SH-SY5Y (cell line): ENCODE results near the gene NNAT.

Experiments
- GATA2 ChIP-seq: IDR thresholded peaks from 2 replicates; pipeline ENCODE4 v1.6.1; 2011; ENCODE audit warnings: mild to moderate bottlenecking, low read depth, low read length
- GATA3 ChIP-seq: IDR thresholded peaks from 2 replicates; pipeline ENCODE4 v1.6.1; 2011; ENCODE audit warnings: low read depth, mild to moderate bottlenecking, low read length, moderate library complexity

The NNAT gene

DNA sequence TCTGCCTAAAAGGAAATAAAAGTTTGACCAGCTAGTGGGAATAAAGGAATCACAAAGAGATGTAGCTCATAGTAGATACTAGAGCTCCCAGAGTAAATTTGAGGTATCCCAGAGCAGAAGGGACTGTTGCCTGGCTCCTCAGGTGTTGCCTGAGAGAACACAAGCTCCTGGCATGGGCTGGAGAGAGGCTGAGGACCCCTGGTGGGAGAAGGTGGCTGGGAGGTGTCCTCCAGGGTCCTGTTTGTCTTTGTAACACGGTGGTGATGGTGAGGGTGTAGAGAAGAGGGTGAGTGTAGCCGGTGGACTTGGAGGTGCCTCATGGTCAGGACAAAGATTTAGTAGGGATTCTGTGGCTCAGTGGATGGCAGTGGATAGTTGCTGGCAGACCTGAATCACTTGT lies 28.1 kb upstream of the NNAT start:
- no peak for TF ChIP-seq GATA3

DNA sequence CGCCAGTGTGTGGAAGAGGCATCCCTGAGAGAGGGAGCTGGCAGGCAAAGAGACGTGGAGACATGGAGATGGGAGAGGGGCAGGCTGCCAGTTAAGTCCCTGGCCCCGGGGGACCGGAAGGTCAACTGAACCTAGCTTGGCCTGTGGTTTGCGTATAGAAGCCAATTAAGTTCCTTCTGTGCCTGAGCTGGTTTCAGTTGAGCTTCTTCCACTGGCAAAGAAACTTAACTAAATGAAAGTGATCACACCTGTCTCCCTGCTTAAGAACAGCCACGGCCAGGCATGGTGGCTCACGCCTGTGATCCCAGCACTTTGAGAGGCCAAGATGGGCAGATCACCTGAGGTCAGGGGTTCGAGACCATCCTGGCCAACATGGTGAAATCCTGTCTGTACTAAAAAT lies 26.7 kb upstream of the NNAT start:
- TF ChIP-seq GATA2 (no peak), GATA3 (no peak)

DNA sequence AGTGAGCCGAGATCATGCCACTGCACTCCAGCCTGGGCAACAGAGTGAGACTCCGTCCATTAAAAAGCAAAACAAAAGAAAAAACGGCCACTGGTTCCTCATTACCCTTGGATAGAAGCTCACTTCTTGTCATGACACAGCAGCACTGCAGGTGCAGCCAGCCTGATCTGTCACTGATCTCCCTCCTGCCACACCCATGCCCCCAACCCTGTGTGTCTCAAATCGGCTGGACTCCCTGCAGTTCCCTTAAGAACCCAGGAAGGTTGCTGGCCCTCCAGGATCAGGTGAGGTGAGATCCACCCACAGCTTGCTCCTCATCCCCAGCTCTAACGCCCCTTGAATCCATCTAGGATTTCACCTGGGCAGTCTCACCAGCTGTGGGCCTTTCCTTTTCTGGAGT lies 26.3 kb upstream of the NNAT start:
- no peak for TF ChIP-seq GATA3
- no peak for TF ChIP-seq GATA2

DNA sequence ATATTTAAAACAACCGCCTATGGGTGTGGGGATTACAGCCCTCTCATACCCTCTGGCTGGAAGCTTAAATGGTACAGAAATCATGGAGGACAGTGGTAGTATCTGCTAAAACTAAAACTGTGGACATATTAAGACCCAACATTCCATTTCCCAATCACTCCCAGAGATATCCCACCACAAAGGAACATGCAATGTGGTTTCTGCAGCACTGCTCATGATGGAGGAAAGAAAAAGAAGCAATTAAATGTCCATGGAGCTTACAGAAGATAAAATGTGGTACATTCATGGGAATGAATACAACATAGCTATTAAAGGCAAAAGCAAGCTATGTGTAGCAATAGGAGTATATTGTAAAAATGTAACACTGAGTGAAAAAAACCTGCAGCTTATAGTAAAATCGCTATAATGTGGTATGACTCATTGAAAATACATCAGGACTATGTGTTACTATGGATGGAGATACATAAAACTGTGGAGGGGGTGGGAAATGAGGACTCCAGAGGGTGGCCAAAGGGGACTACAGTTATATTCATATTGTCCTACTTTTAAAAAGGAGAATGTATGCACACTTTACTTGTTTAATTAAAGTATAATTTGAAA lies 22.9 kb upstream of the NNAT start:
- TF ChIP-seq GATA3, result no peak
- no peak for TF ChIP-seq GATA2

DNA sequence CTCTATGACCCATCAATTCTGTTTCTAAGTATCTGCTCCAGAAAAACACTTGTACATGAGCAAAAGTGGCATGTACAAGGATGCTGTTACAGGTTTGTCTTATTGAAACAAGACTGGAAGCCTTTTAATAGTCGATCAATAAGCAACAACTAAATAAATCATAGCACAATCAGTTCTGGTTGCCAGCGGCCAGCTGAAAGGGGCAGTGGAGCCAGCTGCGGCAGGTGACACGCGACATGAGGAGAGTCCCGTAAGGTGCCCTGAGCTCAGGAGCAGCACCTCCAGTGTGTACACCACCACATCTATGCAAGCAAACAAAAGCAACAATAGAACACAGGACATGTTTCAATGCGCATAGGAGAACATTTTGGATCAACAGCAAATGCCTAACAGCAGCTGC lies 20.7 kb upstream of the NNAT start:
- TF ChIP-seq GATA2 (no peak), GATA3 (no peak)

DNA sequence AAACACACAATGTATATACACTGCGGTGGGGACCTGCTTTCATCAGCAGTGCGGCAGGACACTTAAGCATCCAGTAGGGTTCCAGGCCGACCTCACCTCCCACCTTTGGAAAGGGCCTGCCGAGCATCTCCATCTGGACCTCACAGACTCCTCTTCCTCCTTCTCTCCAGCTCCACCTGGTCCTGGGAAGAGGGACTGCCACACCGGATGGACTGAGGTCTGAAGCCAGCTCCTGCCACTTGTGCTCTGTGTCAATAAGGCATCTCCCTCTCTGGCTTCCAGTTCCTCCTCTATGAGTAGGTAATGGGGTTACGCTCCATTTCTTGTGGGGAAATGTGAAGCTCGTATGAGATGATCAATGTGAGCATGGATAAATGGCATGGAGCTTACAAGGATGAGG lies 19.1 kb upstream of the NNAT start:
- no peak for TF ChIP-seq GATA2
- no peak for TF ChIP-seq GATA3

DNA sequence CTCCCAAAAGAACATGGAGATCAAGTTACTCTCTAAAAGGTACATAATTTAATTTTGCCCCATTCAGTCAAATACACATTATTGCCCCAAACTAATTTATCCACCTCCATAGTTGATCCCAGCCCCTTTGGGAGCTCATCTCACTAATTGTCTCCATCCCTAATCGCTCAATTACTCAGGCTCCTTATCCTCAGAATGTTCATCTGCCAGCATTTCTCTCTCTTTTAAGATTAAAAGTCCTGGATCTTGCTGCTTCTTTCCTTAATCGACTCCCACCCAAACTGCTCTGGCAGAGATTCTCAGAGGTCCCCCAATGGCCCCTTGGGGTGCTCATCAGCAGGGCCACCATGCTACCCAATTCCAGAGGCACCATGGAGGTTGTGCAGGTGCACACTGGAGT lies 18.4 kb upstream of the NNAT start:
- TF ChIP-seq GATA2 (no peak), GATA3 (no peak)

DNA sequence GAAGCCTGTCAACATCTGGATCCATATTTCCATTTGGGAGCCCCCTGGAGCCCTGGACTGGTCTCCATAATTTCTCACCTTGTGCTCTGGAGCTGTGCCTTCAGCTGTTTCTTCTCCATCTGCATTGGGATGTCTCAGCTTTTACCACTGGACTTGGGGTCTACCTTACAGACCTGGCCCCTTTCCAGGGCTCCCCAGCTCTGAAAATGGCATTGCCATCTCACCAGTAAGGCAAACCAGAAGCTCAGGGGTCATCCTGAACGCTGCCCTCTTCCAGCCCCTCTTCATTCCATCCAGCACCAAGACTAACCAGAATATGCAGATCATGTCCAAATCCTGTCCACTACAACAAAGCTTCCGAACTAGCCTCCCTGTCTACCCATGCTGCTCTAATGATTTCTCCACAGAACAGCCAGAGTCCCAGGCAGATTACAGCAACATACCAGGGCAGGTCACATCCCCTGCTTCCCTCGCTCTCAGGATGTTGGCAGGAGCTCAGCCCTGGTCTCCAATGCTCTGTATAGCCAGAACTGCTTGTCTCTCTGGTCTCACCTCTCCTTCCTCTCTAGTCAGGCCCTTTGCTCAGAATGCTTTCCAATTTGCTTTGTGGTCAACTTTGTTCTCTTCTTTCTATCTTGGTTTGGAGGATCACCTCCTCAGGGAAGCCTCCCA lies 17.7 kb upstream of the NNAT start:
- no peak for TF ChIP-seq GATA3
- no peak for TF ChIP-seq GATA2

DNA sequence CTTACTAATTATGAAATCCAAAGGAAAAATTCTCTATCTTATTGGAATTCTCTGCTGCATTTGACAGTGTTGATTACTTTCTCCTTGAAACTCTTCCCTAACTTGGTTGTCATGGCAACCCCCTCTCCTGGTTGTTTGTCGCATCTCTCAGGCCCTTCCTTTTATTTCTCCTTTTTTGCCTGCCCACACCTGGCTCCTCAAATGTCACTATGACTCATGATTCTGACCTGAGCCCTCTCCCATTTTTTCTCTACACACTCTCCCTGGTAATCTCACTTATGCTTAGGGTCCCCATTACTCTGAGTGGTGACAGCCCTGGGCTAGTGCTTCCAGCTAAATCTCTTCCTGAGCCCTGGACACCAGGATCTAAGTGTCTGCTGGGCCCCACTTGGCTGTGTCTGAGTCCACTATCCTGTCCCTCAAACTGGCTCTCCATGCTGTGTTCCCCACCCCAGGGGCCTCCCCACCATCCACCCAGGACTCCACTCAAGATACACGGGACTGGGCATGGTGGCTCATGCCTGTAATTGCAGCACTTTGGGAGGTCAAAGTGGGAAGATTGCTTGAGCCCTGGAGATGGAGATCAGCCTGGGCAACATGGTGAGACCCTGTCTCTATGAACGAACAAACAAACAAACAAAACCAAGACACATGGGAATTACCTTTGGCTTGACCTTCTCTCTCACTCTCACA lies 16.5 kb upstream of the NNAT start:
- TF ChIP-seq GATA3, result no peak
- no peak for TF ChIP-seq GATA2

DNA sequence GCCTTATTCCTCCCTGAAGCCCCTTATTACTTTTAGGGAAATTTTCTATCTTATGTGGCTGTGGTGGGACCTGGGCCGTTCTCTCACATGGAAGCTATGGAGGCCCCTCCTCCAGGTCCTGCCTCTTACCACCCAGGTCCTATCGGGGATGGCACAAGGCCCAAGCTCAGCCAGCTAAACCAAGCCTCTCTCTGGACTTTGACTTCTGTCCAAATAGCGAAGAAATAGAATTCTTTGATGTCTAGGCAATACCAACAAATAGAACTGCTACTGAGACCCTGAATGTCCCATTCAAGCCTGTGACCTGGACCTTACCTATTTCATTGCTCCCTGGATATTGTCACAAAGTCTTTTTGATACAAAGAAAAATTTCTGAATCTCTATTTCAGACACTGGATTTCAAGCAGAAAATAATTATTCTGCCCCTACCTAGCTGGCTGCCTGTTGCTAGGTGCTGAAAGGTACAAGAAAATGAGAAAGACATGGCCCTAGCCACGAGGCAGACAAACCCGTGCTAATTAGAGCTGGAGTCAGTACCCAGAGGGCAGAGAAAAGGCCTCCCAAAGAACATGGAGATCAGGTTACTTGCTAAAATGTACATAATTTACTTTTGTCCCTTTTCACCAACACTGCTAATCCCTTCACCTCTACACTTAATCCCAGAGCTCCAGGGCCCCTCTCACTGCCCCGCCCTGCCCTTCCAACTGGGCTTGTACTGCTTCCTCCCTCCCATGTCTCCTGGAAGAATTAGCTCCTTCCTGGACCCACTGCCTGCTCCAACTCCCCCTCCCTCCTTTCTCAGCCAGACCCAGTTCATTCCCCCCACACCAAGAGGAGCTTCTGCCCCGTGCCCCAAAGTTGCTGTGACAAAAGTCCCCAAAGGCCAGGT lies 15.5 kb upstream of the NNAT start:
- TF ChIP-seq GATA2, result no peak
- no peak for TF ChIP-seq GATA3

DNA sequence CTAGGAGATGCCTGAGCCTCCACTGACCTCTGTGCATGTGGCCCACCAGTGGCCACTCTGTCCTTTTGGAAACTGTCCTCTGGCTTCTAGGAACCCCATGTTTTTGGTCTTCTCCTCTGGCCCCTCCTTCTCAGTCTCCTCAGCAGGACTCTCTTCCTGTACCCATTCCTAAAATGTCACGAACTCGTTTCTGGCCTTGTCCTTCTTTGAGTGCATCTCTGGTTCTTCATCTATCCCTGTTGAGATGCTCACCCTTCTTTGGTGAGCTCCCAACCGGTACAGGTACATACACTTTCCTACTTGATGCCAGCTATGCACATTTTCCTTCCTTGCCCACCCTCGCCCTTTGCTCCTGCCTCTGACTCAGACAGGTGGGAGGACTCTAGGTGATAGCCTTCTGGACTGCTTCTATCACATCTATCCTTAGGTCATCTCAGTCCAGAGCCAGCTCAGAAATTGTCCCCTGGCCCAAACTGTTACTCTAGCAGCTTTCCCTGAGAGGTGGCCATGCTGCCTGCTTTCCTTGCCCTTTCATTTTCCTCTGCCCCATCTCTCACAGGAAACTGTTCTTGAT lies 14.8 kb upstream of the NNAT start:
- TF ChIP-seq GATA3 (no peak), GATA2 (no peak)

DNA sequence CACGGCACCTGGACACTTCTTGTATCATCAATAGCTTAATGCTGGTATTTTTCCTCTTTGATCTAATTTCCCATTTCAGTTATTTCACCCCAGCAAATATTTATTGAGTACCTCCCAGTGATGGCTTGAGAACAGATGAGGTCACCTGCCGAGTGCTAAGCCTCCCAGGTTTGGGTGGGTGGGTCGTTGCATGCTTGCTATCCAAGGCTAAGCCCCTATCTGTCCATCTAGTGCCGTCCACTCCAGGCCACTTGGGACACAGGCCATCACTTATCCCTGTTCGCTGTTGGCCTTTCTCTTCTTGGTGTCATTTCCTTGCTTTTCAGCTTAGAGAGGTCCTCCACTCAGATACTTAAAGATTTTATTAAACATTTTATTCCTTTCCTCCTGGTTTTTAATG lies 10.8 kb upstream of the NNAT start:
- no peak for TF ChIP-seq GATA3
- no peak for TF ChIP-seq GATA2

DNA sequence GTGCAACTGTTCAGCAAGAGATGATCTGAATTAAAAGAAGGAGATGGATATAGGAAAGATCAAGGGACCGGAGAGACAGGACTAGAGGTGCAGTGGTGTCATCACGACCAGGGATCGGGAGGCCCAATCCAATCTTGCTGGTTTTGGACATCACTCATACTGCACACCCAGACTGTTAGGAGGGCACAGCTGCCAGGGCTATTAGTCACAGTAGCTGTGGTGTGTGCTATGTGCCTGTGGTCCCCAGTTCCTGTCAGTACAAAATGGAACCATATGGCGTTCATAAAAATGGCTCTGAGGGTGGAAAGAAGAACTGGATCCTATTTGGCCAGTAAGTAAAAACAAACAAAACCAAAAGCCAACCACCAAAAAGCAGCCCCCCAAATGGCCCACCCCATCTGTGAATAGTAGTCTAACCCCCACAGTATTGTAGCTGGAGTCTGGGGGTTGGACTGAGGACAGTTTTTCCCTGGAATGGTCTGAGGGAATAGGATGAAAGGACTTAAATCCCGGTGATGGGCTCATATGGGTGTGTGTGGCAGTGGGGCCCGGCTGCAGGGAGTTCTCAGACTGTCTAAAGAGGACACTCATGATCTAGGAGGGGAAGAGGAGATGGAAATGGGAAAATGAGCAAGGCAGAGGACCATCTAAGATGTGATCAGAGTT lies 9.3 kb upstream of the NNAT start:
- TF ChIP-seq GATA2, result no peak
- no peak for TF ChIP-seq GATA3

DNA sequence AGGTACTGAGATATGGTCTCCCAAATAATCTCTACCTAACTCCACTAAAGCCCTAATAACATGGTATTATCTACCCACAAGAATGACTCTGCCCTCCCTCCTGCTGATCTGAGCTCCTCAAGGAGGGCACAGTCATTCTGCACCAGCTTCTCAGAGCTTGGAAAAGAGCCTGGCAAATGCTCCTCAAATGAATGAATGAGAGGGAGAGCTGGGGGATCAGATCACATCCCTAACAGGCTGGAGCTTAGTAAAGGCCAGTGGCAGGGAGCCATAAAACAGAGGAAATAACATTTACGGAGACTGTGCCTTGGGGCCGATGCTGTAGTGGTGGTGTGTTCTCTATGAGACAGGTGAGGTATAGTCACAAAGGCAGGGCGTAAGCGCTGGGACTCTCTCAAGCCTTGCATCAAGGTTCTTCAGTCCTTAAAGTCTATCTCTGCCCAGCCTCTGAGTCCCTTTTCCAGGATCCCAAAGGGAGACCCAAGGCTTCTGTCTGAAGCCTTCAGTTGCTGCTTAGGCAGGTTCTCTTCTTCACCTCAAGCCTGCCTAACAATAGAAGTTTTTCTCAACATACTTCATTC lies 7.2 kb upstream of the NNAT start:
- TF ChIP-seq GATA2, result no peak
- TF ChIP-seq GATA3, result no peak
